Skeletal muscle tissue (tissue), 4 donors: ENCODE measurements around the gene MCRIP1. TPM values are rescaled to one million over a fixed set of nuclear protein-coding genes. Genes with fewer than 3 reads are reported as not detected.

Experiments
- H3K27ac ChIP-seq: one replicate; pipeline ENCODE4 v1.7.0; 2013; ENCODE audit warnings: mild to moderate bottlenecking, low read depth, low read length, inconsistent platforms
- H3K27me3 ChIP-seq, 3 donors: one replicate each; pipeline ENCODE4 v1.7.0; 2013; ENCODE audit warnings: low read length in 3 of 3; ENCODE audit not compliant: control insufficient read depth in 3 of 3, insufficient read depth in 3 of 3
- H3K36me3 ChIP-seq, 3 donors: one replicate each; pipeline ENCODE4 v1.7.0; 2013; ENCODE audit warnings: low read length in 3 of 3; ENCODE audit not compliant: control insufficient read depth in 3 of 3, insufficient read depth in 3 of 3
- H3K4me1 ChIP-seq, 3 donors: one replicate each; pipeline ENCODE4 v1.7.0; 2013; ENCODE audit warnings: low read length in 3 of 3, mild to moderate bottlenecking in 3 of 3; ENCODE audit not compliant: control insufficient read depth in 3 of 3, insufficient read depth in 3 of 3
- H3K4me3 ChIP-seq, 3 donors: one replicate each; pipeline ENCODE4 v1.7.0; 2013; ENCODE audit warnings: low read length in 3 of 3
- H3K9ac ChIP-seq, 3 donors: one replicate each; pipeline ENCODE4 v1.7.0; 2013; ENCODE audit warnings: low read length in 3 of 3, mild to moderate bottlenecking in 3 of 3, moderate library complexity in 2 of 3, low read depth in 1 of 3
- H3K9me3 ChIP-seq, 3 donors: one replicate each; pipeline ENCODE4 v1.7.0; 2013; ENCODE audit warnings: low read length in 3 of 3; ENCODE audit not compliant: control insufficient read depth in 3 of 3
- total RNA-seq: library from RNA; depleted of rRNA; stranded (reverse); fragments of >200 nt; gene quantifications from one replicate; pipeline ENCODE4 v1.2.3, GENCODE V29; 2014
- donor health status: Osteomylitis.

MCRIP1 gene
- total RNA-seq, 1 donor from 2014 or later: 81.9 TPM

GRCh38 chr17:81821603-81822311 lies 11.3 kb downstream of the MCRIP1 start:
- H3K9me3 ChIP-seq: no peaks in the 10 kb centered on the region
- peaks cover 30 to 50% (median 41%) of the 10 kb centered on the region in 3 donors for H3K4me1 ChIP-seq
- H3K36me3 ChIP-seq: peaks cover 0 to 3% (median 0%) of the 10 kb centered on the region in 3 donors
- H3K27me3 ChIP-seq: peaks cover 0 to 8% (median 4%) of the 10 kb centered on the region in 3 donors
- H3K9ac ChIP-seq: peak overlapping the region; percentile 55 to 78 (median 63)
- H3K4me3 ChIP-seq: peak overlapping the region in 2 of 3 donors; percentile 15 to 52
- H3K27ac ChIP-seq: peak overlapping the region; percentile 85

GRCh38 chr17:81821147-81821546 lies 11.9 kb downstream of the MCRIP1 start:
- peaks cover 30 to 48% (median 40%) of the 10 kb centered on the region in 3 donors for H3K4me1 ChIP-seq
- peak overlapping the region; percentile 85 for H3K27ac ChIP-seq
- H3K4me3 ChIP-seq: peak overlapping the region in 2 of 3 donors; percentile 15 to 52

GRCh38 chr17:81819708-81820107 lies 13.4 kb downstream of the MCRIP1 start:
- no peak overlapping the region for H3K27ac ChIP-seq
- H3K36me3 ChIP-seq: peaks cover 0 to 3% (median 0%) of the 10 kb centered on the region in 3 donors
- H3K4me1 ChIP-seq: peaks cover 16 to 34% (median 26%) of the 10 kb centered on the region in 3 donors
- no peak overlapping the region for H3K4me3 ChIP-seq
- no peak overlapping the region for H3K9ac ChIP-seq
- H3K9me3 ChIP-seq: no peaks in the 10 kb centered on the region
- H3K27me3 ChIP-seq: peaks cover 0 to 8% (median 6%) of the 10 kb centered on the region in 3 donors

More at GRCh38 chr17:81821147-81821546, 11.9 kb downstream of the MCRIP1 start:
- Histone ChIP-seq H3K36me3 (peaks cover 0 to 3% (median 0%) of the 10 kb centered on the region in 3 donors), H3K27me3 (peaks cover 0 to 8% (median 4%) of the 10 kb centered on the region in 3 donors), H3K9ac (peak overlapping the region in 2 of 3 donors; percentile 29 to 78), H3K9me3 (no peaks in the 10 kb centered on the region)

- Histone ChIP-seq H3K4me3 (no peak overlapping the region), H3K27me3 (peaks cover 6 to 8% (median 6%) of the 10 kb centered on the region in 3 donors), H3K9ac (no peak overlapping the region), H3K4me1 (peaks cover 15 to 17% (median 16%) of the 10 kb centered on the region in 3 donors), H3K36me3 (no peaks in the 10 kb centered on the region), H3K27ac (no peak overlapping the region), H3K9me3 (no peaks in the 10 kb centered on the region)
Observed at GRCh38 chr17:81817758-81818147, 15.3 kb downstream of the MCRIP1 start.

- Histone ChIP-seq H3K27me3 (peaks cover 17 to 20% (median 20%) of the 10 kb centered on the region in 3 donors), H3K9ac (no peak overlapping the region), H3K27ac (no peak overlapping the region), H3K4me1 (no peaks in the 10 kb centered on the region), H3K4me3 (no peak overlapping the region), H3K36me3 (no peaks in the 10 kb centered on the region), H3K9me3 (no peaks in the 10 kb centered on the region)
Observed at GRCh38 chr17:81815646-81815986, 17.5 kb downstream of the MCRIP1 start.

- Histone ChIP-seq H3K9ac (no peak overlapping the region), H3K36me3 (no peaks in the 10 kb centered on the region), H3K4me1 (no peaks in the 10 kb centered on the region), H3K9me3 (no peaks in the 10 kb centered on the region), H3K4me3 (no peak overlapping the region), H3K27ac (no peak overlapping the region), H3K27me3 (peaks cover 24 to 26% (median 26%) of the 10 kb centered on the region in 3 donors)
Observed at GRCh38 chr17:81814748-81815645, 18.1 kb downstream of the MCRIP1 start.

- Histone ChIP-seq H3K4me1 (no peaks in the 10 kb centered on the region), H3K36me3 (no peaks in the 10 kb centered on the region), H3K9me3 (no peaks in the 10 kb centered on the region), H3K9ac (no peak overlapping the region), H3K27me3 (peaks cover 30 to 35% (median 32%) of the 10 kb centered on the region in 3 donors), H3K4me3 (no peak overlapping the region), H3K27ac (no peak overlapping the region)
Observed at GRCh38 chr17:81813861-81814683, 19.0 kb downstream of the MCRIP1 start.

- H3K9ac ChIP-seq: no peak overlapping the region
- no peak overlapping the region for H3K27ac ChIP-seq
- H3K4me3 ChIP-seq: no peak overlapping the region
- H3K9me3 ChIP-seq: no peaks in the 10 kb centered on the region
- H3K4me1 ChIP-seq: no peaks in the 10 kb centered on the region
- H3K27me3 ChIP-seq: peaks cover 32 to 38% (median 36%) of the 10 kb centered on the region in 3 donors
- no peaks in the 10 kb centered on the region for H3K36me3 ChIP-seq
Observed at GRCh38 chr17:81813371-81813684, 19.8 kb downstream of the MCRIP1 start.

- Histone ChIP-seq H3K27ac (no peak overlapping the region), H3K4me3 (no peak overlapping the region), H3K27me3 (peaks cover 34 to 43% (median 42%) of the 10 kb centered on the region in 3 donors)
Observed at GRCh38 chr17:81812571-81813370, 20.3 kb downstream of the MCRIP1 start.

More at GRCh38 chr17:81812571-81813370, 20.3 kb downstream of the MCRIP1 start:
- Histone ChIP-seq H3K9ac (no peak overlapping the region), H3K36me3 (no peaks in the 10 kb centered on the region), H3K9me3 (no peaks in the 10 kb centered on the region), H3K4me1 (no peaks in the 10 kb centered on the region)
